BJ (cell line): ENCODE measurements around the gene RPL13. TPM values are rescaled to one million over a fixed set of nuclear protein-coding genes. Genes with fewer than 3 reads are reported as not detected.
A peak's percentile ranks its signal among the peaks of the same experiment; 100 is the strongest.

Experiments used
- CTCF ChIA-PET: fragments of 350-600 bp; formaldehyde crosslinking; extraction: SDS; loops from one replicate; lab custom pipeline; 2021; ENCODE audit warnings: antibody characterized with exemption, inconsistent platforms; lab: Yijun Ruan, JAX
- POLR2A ChIA-PET: fragments of 300-600 bp; sonication (Branson Sonifier 250); formaldehyde crosslinking; extraction: SDS; loops from one replicate; lab custom pipeline; 2021; ENCODE audit warnings: antibody characterized with exemption; lab: Charles Lee
- DNase-seq: peaks from one replicate; pipeline ENCODE4 v3.0.0-alpha.2; 2011; ENCODE audit warnings: low read depth
- H3K27me3 ChIP-seq: 2 replicates; pipeline ENCODE4 v1.6.0; 2011; ENCODE audit warnings: low read length; ENCODE audit not compliant: control insufficient read depth, insufficient read depth
- H3K36me3 ChIP-seq: 2 replicates; pipeline ENCODE4 v1.5.1; 2011; ENCODE audit warnings: low read length; ENCODE audit not compliant: control insufficient read depth, insufficient read depth
- H3K4me3 ChIP-seq: 2 replicates; pipeline ENCODE4 v1.5.1; 2011; ENCODE audit warnings: low read depth, mild to moderate bottlenecking, control low read depth, low read length
- CTCF ChIP-seq: IDR thresholded peaks from 2 replicates; pipeline ENCODE4 v1.5.1; 2011; ENCODE audit warnings: low read depth, mild to moderate bottlenecking, control low read depth, inconsistent platforms, low read length, moderate library complexity; ENCODE audit not compliant: insufficient read depth
- polyA plus RNA-seq: library from polyadenylated mRNA; depleted of rRNA; stranded (reverse); fragments of >200 nt; gene quantifications from 2 replicates; pipeline ENCODE4 v1.2.3, GENCODE V29; 2011

RPL13 gene
- polyA plus RNA-seq, 1 experiment = 4,466 TPM

- TF ChIP-seq CTCF = no peak
- Histone ChIP-seq H3K36me3 (no peaks in the 10 kb centered on the region), H3K4me3 (no peak overlapping the region), H3K27me3 (no peaks in the 10 kb centered on the region)
- ChIA-PET POLR2A (no interaction called here), CTCF (interaction anchor here (1.0 to 1.1 kb wide), 2 partner anchors 9 to 69 kb away, joined by 4 to 7 read pairs; no protein-coding TSS in a partner anchor)
- DNase-seq = no peak
Observed at GRCh38 chr16:89572073-89572484, 11.6 kb downstream of the RPL13 start.

GRCh38 chr16:89572485-89573205 is 12.2 kb downstream of the RPL13 start:
- no peak for DNase-seq
- ChIA-PET POLR2A (no interaction called here), CTCF (interaction anchor here (1.0 to 1.1 kb wide), 2 partner anchors 9 to 68 kb away, joined by 4 to 7 read pairs; no protein-coding TSS in a partner anchor)
- TF ChIP-seq CTCF = no peak
- Histone ChIP-seq H3K4me3 (no peak overlapping the region), H3K27me3 (no peaks in the 10 kb centered on the region), H3K36me3 (no peaks in the 10 kb centered on the region)

- ChIA-PET POLR2A (no interaction called here), CTCF (interaction anchor here (0.6 to 1.0 kb wide), 9 partner anchors 19 to 97 kb away, joined by 3 to 8 read pairs (median 3); no protein-coding TSS in a partner anchor)
- TF ChIP-seq CTCF = no peak
- Histone ChIP-seq H3K4me3 (no peak overlapping the region), H3K27me3 (no peaks in the 10 kb centered on the region), H3K36me3 (no peaks in the 10 kb centered on the region)
- no peak for DNase-seq
Observed at GRCh38 chr16:89573826-89574680, 13.6 kb downstream of the RPL13 start.

- peak overlapping the region; percentile 33 for H3K4me3 ChIP-seq
- ChIA-PET CTCF (interaction anchor here (0.7 to 3.3 kb wide), 9 partner anchors 16 to 286 kb away, joined by 3 to 35 read pairs (median 5); no protein-coding TSS in a partner anchor), POLR2A (no interaction called here)
- H3K27me3 ChIP-seq = no peaks in the 10 kb centered on the region
- H3K36me3 ChIP-seq = no peaks in the 10 kb centered on the region
- TF ChIP-seq CTCF = peak; percentile 51
- no peak for DNase-seq
Observed at GRCh38 chr16:89574681-89575246, 14.3 kb downstream of the RPL13 start.
